HepG2 (cell line): Measurements from ENCODE around the gene TM4SF18. TPM values are rescaled to one million over a fixed set of nuclear protein-coding genes. Genes with fewer than 3 reads are reported as not detected.

Source experiments
- HNRNPH1 ChIP-seq: fragments of 200-400 bp; formaldehyde crosslinking; optimal IDR thresholded peaks from 2 replicates; pipeline ENCODE3; 2017; ENCODE audit warnings: mild to moderate bottlenecking, low read depth, low read length
- IRF2 ChIP-seq: IDR thresholded peaks from 2 replicates; pipeline ENCODE4 v1.6.1; 2018; ENCODE audit warnings: missing genetic modification reagents, missing compliant biosample characterization
- NFRKB ChIP-seq: fragments of 450-650 bp; IDR thresholded peaks from 2 replicates; pipeline ENCODE4 v1.6.1; 2017
- NR2F1 ChIP-seq, 2 experiments: fragments of 450-650 bp in 1 of 2; formaldehyde crosslinking in 1 of 2; IDR thresholded peaks; 2 replicates each; pipeline versions ENCODE4 v1.5.0 to v1.6.1; 2016 to 2020; ENCODE audit warnings: mild to moderate bottlenecking in 1 of 2, missing compliant biosample characterization in 1 of 2, missing genetic modification reagents in 1 of 2, moderate library complexity in 1 of 2
- PCBP1 ChIP-seq: fragments of 200-400 bp; formaldehyde crosslinking; IDR thresholded peaks from 2 replicates; pipeline ENCODE4 v1.6.1; 2017; ENCODE audit warnings: mild to moderate bottlenecking, low read depth, low read length, borderline replicate concordance
- POLR2G ChIP-seq: fragments of 200-400 bp; formaldehyde crosslinking; IDR thresholded peaks from 2 replicates; pipeline ENCODE4 v1.6.1; 2018; ENCODE audit warnings: mild to moderate bottlenecking, low read depth, low read length, moderate library complexity
- TIGD3 ChIP-seq: sonication (generic); formaldehyde crosslinking; IDR thresholded peaks from 2 replicates; pipeline ENCODE4 v1.5.1; 2020; ENCODE audit warnings: mild to moderate bottlenecking, missing genetic modification reagents, borderline replicate concordance
- ZBED4 ChIP-seq: sonication (generic); formaldehyde crosslinking; IDR thresholded peaks from 2 replicates; pipeline ENCODE4 v1.4.0; 2020; ENCODE audit warnings: missing genetic modification reagents, borderline replicate concordance
- ZEB1 ChIP-seq: IDR thresholded peaks from 2 replicates; pipeline ENCODE4 v1.6.1; 2012; ENCODE audit warnings: mild to moderate bottlenecking, low read depth, inconsistent platforms; ENCODE audit not compliant: insufficient replicate concordance
- ZFP41 ChIP-seq: sonication (generic); formaldehyde crosslinking; IDR thresholded peaks from 2 replicates; pipeline ENCODE4 v1.4.0; 2020; ENCODE audit warnings: mild to moderate bottlenecking, missing genetic modification reagents, borderline replicate concordance
- ZNF232 ChIP-seq: sonication (generic); formaldehyde crosslinking; IDR thresholded peaks from 2 replicates; pipeline ENCODE4 v1.4.0; 2020; ENCODE audit warnings: missing genetic modification reagents, borderline replicate concordance
- ZNF703 ChIP-seq: sonication (generic); formaldehyde crosslinking; IDR thresholded peaks from 2 replicates; pipeline ENCODE4 v1.5.1; 2020; ENCODE audit warnings: missing genetic modification reagents, mild to moderate bottlenecking, moderate library complexity, borderline replicate concordance
- ZNF761 ChIP-seq: sonication (generic); formaldehyde crosslinking; conservative IDR thresholded peaks from 2 replicates; pipeline ENCODE4 v1.4.0; 2020; ENCODE audit warnings: mild to moderate bottlenecking, missing genetic modification reagents
- ZNF772 ChIP-seq: sonication (generic); formaldehyde crosslinking; IDR thresholded peaks from 2 replicates; pipeline ENCODE4 v1.5.0; 2020; ENCODE audit warnings: mild to moderate bottlenecking, missing genetic modification reagents
- polyA plus RNA-seq, 8 experiments: library from polyadenylated mRNA; depleted of rRNA in 3 of 8; stranded (reverse) in 7 of 8; unstranded in 1 of 8; fragments of >200 nt; fragmentation: Illumina TruSeq in 4 of 8; extraction: Trizol in 4 of 8; gene quantifications; 2 replicates each; pipeline versions ENCODE4 v1.2.1 to v1.2.3, GENCODE V29; 2011 to 2016; ENCODE audit warnings: low read depth in 4 of 8, missing spikeins in 1 of 8, mixed read lengths in 1 of 8; ENCODE audit not compliant: insufficient read depth in 1 of 8
- total RNA-seq, 5 experiments: library from RNA; depleted of rRNA; stranded (reverse); fragments of >200 nt; fragmentation: Illumina TruSeq; extraction: Trizol; gene quantifications; 2 replicates each; pipeline ENCODE4 v1.2.3, GENCODE V29; 2016; ENCODE audit warnings: low read depth in 1 of 5
- TF ChIP-seq, protein P1 (sequence below), 2 experiments: sonication (generic) in 1 of 2; formaldehyde crosslinking in 1 of 2; IDR thresholded peaks; 2 replicates each; pipeline versions ENCODE4 v1.4.0 to v1.6.1; 2018 to 2020; ENCODE audit warnings: missing genetic modification reagents in 2 of 2, borderline replicate concordance in 1 of 2, low read depth in 1 of 2, mild to moderate bottlenecking in 1 of 2, missing biosample characterization in 1 of 2
- TF ChIP-seq, protein P2 (sequence below): sonication (generic); formaldehyde crosslinking; IDR thresholded peaks from 2 replicates; pipeline ENCODE4 v1.4.0; 2020; ENCODE audit warnings: mild to moderate bottlenecking, missing genetic modification reagents
- TF ChIP-seq, protein P3 (sequence below): sonication (generic); formaldehyde crosslinking; IDR thresholded peaks from 2 replicates; pipeline ENCODE4 v1.4.0; 2020; ENCODE audit warnings: missing genetic modification reagents

Gene TM4SF18
- total and polyA plus RNA-seq, 2 of the 13 experiments (the other 11 are each of a cell fraction or from before 2014, with no cell fraction given) = 0.15 TPM; not detected in 1

- TF ChIP-seq NR2F1 (CRISPR knock-in tag; IDR thresholded peaks at IDR 0.05) (no peak), ZNF703 (CRISPR knock-in tag) (0 out of 2 replicates have a peak, but pooled peaks have one; percentile 71), ZBED4 (CRISPR knock-in tag) (no peak), ZNF232 (CRISPR knock-in tag) (no peak), NFRKB (no peak), POLR2G (peak; percentile 74), ZNF772 (CRISPR knock-in tag) (no peak), ZNF761 (CRISPR knock-in tag) (no peak), PCBP1 (no peak), IRF2 (no peak), HNRNPH1 (no peak), TIGD3 (no peak), ZFP41 (CRISPR knock-in tag) (no peak), ZEB1 (no peak)
- TF ChIP-seq, protein P1, sequence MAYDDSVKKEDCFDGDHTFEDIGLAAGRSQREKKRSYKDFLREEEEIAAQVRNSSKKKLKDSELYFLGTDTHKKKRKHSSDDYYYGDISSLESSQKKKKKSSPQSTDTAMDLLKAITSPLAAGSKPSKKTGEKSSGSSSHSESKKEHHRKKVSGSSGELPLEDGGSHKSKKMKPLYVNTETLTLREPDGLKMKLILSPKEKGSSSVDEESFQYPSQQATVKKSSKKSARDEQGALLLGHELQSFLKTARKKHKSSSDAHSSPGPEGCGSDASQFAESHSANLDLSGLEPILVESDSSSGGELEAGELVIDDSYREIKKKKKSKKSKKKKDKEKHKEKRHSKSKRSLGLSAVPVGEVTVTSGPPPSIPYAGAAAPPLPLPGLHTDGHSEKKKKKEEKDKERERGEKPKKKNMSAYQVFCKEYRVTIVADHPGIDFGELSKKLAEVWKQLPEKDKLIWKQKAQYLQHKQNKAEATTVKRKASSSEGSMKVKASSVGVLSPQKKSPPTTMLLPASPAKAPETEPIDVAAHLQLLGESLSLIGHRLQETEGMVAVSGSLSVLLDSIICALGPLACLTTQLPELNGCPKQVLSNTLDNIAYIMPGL (CRISPR knock-in tag; IDR thresholded peaks at IDR 0.05; ENCODE audit: borderline replicate concordance in 1 of 2, low read depth in 1 of 2) = no peak; a peak in 1 of 4 replicates
- TF ChIP-seq, protein P2, sequence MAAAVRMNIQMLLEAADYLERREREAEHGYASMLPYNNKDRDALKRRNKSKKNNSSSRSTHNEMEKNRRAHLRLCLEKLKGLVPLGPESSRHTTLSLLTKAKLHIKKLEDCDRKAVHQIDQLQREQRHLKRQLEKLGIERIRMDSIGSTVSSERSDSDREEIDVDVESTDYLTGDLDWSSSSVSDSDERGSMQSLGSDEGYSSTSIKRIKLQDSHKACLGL (CRISPR knock-in tag) = no peak
- TF ChIP-seq, protein P3, sequence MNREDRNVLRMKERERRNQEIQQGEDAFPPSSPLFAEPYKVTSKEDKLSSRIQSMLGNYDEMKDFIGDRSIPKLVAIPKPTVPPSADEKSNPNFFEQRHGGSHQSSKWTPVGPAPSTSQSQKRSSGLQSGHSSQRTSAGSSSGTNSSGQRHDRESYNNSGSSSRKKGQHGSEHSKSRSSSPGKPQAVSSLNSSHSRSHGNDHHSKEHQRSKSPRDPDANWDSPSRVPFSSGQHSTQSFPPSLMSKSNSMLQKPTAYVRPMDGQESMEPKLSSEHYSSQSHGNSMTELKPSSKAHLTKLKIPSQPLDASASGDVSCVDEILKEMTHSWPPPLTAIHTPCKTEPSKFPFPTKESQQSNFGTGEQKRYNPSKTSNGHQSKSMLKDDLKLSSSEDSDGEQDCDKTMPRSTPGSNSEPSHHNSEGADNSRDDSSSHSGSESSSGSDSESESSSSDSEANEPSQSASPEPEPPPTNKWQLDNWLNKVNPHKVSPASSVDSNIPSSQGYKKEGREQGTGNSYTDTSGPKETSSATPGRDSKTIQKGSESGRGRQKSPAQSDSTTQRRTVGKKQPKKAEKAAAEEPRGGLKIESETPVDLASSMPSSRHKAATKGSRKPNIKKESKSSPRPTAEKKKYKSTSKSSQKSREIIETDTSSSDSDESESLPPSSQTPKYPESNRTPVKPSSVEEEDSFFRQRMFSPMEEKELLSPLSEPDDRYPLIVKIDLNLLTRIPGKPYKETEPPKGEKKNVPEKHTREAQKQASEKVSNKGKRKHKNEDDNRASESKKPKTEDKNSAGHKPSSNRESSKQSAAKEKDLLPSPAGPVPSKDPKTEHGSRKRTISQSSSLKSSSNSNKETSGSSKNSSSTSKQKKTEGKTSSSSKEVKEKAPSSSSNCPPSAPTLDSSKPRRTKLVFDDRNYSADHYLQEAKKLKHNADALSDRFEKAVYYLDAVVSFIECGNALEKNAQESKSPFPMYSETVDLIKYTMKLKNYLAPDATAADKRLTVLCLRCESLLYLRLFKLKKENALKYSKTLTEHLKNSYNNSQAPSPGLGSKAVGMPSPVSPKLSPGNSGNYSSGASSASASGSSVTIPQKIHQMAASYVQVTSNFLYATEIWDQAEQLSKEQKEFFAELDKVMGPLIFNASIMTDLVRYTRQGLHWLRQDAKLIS (CRISPR knock-in tag) = 0 out of 2 replicates have a peak, but pooled peaks have one; percentile 23
These were observed 37.7 kb upstream of the TM4SF18 start (continued) for GRCh38 chr3:149371001-149371722.
